Ramos (cell line): ENCODE results near the gene HIF3A.
"Not testable (repeated sequence)": the region's sequence is repeated elsewhere in the genome, so short reads cannot be mapped to it uniquely, and the experiment has no call there.

ENCODE experiments used
- in situ Hi-C: fragments of 300-500 bp; cut with MboI; formaldehyde crosslinking; loops from one replicate; pipeline ENCODE4 v1.14.3; 2022; ENCODE audit warnings: low sequenced_read_pairs; ENCODE audit not compliant: unreplicated experiment

Gene HIF3A

DNA sequence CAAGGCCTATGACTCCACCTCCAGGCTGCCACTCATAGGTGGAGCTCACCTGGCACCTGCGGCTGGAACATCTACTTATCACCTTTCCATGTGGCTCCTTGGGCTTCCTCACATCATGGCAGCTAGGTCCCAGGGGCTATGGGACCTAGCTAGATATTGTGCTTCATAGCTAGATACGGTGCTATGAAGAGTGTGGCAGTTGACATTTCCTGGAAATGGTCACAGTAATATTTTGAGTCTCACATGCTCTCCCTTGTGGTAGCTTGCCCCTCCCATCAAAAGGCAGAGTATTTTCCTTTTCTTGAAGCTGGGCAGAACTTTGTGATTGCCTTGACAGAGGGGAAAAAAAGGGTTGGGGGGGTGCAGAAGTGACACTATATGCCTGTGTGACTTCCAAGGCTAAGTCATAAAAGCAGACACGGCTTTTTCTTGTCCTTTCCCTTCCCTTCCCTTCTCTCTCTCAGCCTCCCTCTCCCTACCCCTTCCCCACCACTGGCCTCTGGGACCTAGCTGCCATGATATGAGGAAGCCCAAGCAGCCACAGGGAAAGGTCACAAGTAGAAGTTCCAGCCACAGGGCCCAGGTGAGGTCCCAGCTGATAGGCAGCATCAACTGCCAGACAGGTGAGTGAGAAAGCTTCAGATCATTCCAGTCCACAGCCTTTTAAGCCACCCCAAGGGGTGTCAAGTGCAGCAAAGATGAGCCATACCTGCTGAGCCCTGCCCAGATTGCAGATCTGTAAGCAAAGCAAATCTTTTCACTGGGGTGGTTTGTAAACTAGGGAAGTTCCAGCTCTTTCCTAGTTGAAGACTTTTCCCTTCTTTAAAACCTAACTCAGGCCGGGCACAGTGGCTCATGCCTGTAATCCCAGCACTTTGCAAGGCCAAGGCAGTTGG lies 6.9 kb upstream of the HIF3A start:
- in situ Hi-C loops = loop anchor here (10.0 kb wide), 1 partner anchor 195 kb away; no protein-coding TSS in a partner anchor

GRCh38 chr19:46291829-46292228 lies 5.0 kb upstream of the HIF3A start:
- in situ Hi-C loops = no loop called here

DNA sequence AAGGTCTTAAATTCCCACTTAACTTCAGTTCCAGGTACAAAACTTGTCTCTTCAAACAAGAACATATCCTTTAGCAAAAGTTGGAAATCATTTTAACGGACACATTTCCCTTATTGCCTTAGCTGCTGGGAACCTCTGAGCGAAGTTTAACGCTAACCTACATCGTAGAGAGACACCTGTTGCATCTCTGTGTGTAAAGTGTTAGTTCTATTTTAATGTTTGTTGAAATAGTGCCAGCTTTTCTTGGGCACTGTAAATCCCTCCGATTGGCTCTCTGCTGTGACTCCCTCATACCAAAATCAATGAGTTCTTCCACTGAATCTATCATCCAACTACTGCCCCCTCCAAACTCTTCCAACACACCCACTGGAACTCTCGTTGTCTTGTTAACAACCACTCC lies 2.3 kb upstream of the HIF3A start:
- in situ Hi-C loops = no loop called here

- in situ Hi-C loops = no loop called here
Observed at GRCh38 chr19:46295401-46296201, 1.2 kb upstream of the HIF3A start.

DNA sequence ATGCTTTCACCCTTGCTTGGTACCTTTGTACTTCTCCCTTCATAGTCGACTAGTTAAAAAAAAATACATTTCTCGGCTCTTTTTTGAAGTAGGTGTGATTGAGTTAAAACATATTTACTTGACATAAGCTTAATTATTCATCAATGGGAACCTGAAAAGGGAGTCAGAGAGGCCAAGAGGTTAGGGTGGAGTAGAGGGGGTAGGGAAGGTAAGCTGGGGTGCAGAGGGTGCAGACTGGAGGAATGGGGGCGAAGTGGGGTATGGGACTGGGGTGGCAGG lies 701 bp upstream of the HIF3A start:
- in situ Hi-C loops = no loop called here

- in situ Hi-C loops = no loop called here
Observed at GRCh38 chr19:46297700-46298478, 1.0 kb downstream of the HIF3A start.

DNA sequence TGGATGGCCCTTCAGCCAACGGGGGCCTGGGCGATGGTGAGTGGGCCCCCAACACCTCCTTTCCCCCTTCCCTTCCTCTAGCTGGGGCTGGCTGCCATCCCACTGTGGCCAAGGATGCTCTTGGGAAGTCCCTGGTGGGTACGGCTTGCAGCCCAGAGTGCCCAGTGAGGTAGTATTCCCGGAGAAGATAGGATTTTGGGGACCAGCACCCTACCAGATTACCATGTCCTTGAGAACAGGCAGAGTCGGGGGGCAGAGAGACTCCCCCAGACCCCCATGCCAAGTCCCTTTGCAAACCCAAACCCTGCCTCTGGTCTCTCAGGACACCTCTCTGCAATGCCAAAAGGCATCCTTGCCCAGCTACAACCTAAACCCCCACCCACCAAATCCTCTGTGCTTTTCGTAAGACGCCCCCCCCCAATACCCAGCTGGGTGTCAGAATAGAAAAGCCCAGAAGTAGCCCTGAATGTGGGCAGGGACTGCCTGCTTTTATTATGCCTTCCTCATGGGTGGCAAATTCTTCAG lies 1.7 kb downstream of the HIF3A start:
- in situ Hi-C loops = no loop called here

DNA sequence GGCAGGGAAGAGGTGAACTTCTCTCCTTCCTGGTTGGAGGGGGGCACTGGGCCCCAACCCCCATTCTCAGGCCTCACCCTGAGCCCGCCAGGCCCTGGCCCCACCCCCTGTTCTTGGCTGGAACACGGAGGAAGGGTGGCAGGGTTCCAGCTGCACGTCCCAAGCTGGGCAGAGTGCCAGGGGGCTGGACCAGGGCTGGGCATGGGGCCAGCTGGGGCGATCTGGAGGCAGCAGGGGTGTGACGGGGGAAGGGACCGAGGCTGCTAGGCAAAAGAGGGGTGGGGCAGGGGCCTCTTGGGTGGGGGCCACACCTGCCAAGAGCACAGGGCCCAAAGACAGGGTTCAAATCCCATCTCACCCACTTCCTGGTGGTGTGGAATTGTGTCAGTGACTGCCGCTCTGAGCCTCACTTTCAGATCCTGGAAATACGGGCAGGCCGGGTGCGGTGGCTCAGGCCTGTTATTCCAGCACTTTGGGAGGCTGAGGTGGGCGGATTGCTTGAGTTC lies 2.2 kb downstream of the HIF3A start:
- in situ Hi-C loops = no loop called here

GRCh38 chr19:46299695-46300094 lies 2.9 kb downstream of the HIF3A start:
- in situ Hi-C loops = no loop called here

DNA sequence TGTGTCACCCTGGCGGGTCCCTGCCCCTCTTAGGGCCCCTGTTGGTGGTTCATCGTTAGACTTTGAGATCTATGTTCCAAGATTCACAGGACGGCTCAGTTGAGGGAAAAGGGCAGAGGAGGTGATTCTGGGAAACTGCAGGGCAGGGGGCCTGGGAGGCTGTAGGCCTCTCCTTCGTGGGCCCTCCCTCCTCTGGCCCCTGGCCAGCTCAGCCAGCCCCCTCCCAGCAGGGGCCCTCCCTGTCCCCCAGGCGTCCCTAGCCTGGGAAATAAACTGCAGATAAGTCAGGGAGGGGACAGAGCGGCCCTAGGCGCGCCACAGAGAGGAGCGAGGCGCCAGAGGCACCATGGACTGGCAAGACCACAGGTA lies 6.5 kb downstream of the HIF3A start:
- in situ Hi-C loops = no loop called here

GRCh38 chr19:46303691-46304397 lies 7.0 kb downstream of the HIF3A start:
- in situ Hi-C loops = no loop called here

DNA sequence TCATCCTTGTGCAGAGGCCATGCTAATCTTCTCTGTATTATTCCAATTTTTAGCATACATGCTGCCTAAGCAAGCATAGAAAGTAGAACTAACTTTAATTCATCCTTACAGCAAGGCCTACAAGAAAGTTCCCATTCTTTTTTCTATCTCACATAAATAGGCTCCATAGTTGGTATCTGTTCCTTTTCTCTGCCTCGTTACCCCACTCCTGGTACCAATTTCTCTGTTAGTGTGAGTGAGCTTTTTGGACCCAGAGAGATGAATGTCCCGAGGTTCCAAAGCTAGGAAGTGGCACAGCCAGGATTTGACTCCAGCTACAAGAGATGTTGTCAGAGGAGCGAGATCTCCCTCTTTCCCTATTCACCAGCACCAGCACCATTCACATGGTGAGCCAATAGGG lies 9.7 kb downstream of the HIF3A start:
- in situ Hi-C loops = no loop called here

- in situ Hi-C loops = no loop called here
Observed at GRCh38 chr19:46308510-46308909, 11.7 kb downstream of the HIF3A start.

DNA sequence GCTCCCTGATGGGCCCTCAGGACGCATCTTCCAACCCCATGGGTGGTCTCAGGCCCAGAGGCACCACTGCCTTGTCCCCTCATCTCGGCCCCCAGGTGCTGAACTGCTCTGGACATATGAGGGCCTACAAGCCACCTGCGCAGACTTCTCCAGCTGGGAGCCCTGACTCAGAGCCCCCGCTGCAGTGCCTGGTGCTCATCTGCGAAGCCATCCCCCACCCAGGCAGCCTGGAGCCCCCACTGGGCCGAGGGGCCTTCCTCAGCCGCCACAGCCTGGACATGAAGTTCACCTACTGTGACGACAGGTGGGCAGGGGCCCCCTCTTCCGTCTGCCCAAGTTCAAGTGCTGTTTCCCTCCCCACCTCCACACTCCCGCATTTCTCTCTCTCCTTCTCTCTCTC lies 12.2 kb downstream of the HIF3A start:
- in situ Hi-C loops = no loop called here

DNA sequence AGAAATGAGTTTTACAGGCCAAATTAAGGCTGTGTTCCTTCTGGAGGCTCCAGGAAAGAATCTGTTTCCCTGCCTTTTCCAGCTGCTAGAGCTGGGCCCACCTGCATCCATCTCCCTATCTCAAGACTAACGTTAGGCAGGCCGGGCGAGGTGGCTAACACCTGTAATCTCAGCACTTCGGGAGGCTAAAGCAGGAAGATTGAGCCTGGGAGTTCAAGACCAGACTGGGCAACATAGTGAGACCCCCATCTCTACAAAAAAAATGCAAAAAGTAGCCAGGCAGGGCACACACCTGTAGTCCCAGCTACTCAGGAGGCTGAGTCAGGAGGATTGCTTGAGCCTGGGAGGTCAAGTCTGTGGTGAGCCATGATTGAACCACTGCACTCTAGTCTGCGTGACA lies 14.6 kb downstream of the HIF3A start:
- in situ Hi-C loops = no loop called here

GRCh38 chr19:46313540-46314469 lies 17.0 kb downstream of the HIF3A start:
- in situ Hi-C loops = not testable (repeated sequence)

DNA sequence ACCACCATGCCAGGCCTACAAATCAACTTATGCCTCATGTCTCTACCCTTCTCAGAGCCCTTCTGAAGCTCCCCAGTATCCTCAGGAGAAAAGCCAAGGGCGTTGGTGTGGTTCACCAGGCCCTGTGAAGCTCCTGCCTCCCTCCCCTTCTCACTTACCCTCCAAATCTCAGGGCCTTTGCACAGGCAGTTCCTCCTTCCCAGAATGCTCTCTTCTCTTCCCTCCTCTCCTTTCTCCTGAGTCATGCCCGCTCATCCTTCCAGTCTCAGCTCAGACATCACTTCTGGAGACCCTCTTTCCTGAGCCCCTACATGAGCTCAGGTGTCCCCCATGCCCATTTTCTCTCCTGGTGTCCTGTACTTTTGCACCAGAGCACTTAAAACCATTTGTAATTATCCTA lies 20.5 kb downstream of the HIF3A start:
- in situ Hi-C loops = no loop called here

- in situ Hi-C loops = no loop called here
Observed at GRCh38 chr19:46319613-46320012, 22.8 kb downstream of the HIF3A start.

GRCh38 chr19:46320559-46320958 lies 23.7 kb downstream of the HIF3A start:
- in situ Hi-C loops = no loop called here
